IMR-90 (cell line): ENCODE data around the gene HTR3C. TPM values are rescaled to one million over a fixed set of nuclear protein-coding genes. Genes with fewer than 3 reads are reported as not detected.

Experiments
- ATAC-seq: fragments of 200-7000 bp; cut with Tn5 transposase; 2 replicates; pipeline ENCODE4 v1.9.1; 2020; ENCODE audit warnings: low read depth, mild to moderate bottlenecking, moderate library complexity
- BruUV-seq: library from RNA; stranded (reverse); fragments of 400-500 nt; replicated peaks from 2 replicates; lab custom pipeline; 2021; lab: Mats Ljungman, UMichigan
- CTCF ChIA-PET: fragments of 300-600 bp; formaldehyde crosslinking; extraction: SDS; loops from one replicate; lab custom pipeline; 2021; ENCODE audit warnings: antibody characterized with exemption; lab: Yijun Ruan, JAX
- POLR2A ChIA-PET: fragments of 300-600 bp; sonication (Branson Sonifier 250); formaldehyde crosslinking; loops from one replicate; lab custom pipeline; 2022; ENCODE audit warnings: antibody characterized with exemption; ENCODE audit not compliant: unreplicated experiment; lab: Charles Lee
- DNase-seq: peaks from one replicate; pipeline ENCODE4 v3.0.0; 2013
- H2AFZ ChIP-seq: replicated peaks from 2 replicates; pipeline ENCODE3; 2013; ENCODE audit warnings: low read length, mild to moderate bottlenecking; ENCODE audit not compliant: poor library complexity
- H2AK5ac ChIP-seq: 2 replicates; pipeline ENCODE4 v1.6.1; 2013; ENCODE audit warnings: low read depth, low read length, inconsistent platforms
- H2AK9ac ChIP-seq: replicated peaks from 2 replicates; pipeline ENCODE3; 2013; ENCODE audit warnings: mild to moderate bottlenecking, low read depth, low read length, moderate library complexity; ENCODE audit not compliant: poor library complexity
- H2BK120ac ChIP-seq: 2 replicates; pipeline ENCODE4 v1.6.1; 2013; ENCODE audit warnings: low read depth, low read length, inconsistent platforms
- H2BK15ac ChIP-seq: 3 replicates; pipeline ENCODE4 v1.6.1; 2013; ENCODE audit warnings: low read depth, low read length, inconsistent platforms
- H2BK20ac ChIP-seq: 2 replicates; pipeline ENCODE4 v1.6.1; 2013; ENCODE audit warnings: low read depth, mild to moderate bottlenecking, inconsistent platforms, low read length, moderate library complexity
- H2BK5ac ChIP-seq: 2 replicates; pipeline ENCODE4 v1.6.1; 2013; ENCODE audit warnings: mild to moderate bottlenecking, low read depth, low read length, inconsistent platforms; ENCODE audit not compliant: poor library complexity, severe bottlenecking
- H3K14ac ChIP-seq: replicated peaks from 2 replicates; pipeline ENCODE4 v1.6.1; 2013; ENCODE audit warnings: low read depth, low read length, inconsistent platforms
- H3K18ac ChIP-seq: 2 replicates; pipeline ENCODE4 v1.6.1; 2013; ENCODE audit warnings: low read depth, low read length, control low read depth
- H3K23ac ChIP-seq: 2 replicates; pipeline ENCODE4 v1.6.1; 2013; ENCODE audit warnings: low read depth, low read length, inconsistent platforms
- H3K27ac ChIP-seq: 2 replicates; pipeline ENCODE4 v1.5.1; 2013; ENCODE audit warnings: mild to moderate bottlenecking, control low read depth, low read length; ENCODE audit not compliant: insufficient read depth
- H3K27me3 ChIP-seq: 2 replicates; pipeline ENCODE4 v1.6.1; 2013; ENCODE audit warnings: low read length; ENCODE audit not compliant: control insufficient read depth, insufficient read depth
- H3K36me3 ChIP-seq: 2 replicates; pipeline ENCODE4 v1.6.1; 2013; ENCODE audit warnings: low read length, mixed read lengths; ENCODE audit not compliant: control insufficient read depth, insufficient read depth
- H3K4ac ChIP-seq: 2 replicates; pipeline ENCODE4 v1.6.1; 2013; ENCODE audit warnings: low read depth, low read length, inconsistent platforms
- H3K4me1 ChIP-seq: 2 replicates; pipeline ENCODE4 v1.6.1; 2013; ENCODE audit warnings: low read length, mixed read lengths; ENCODE audit not compliant: control insufficient read depth, insufficient read depth
- H3K4me2 ChIP-seq: 2 replicates; pipeline ENCODE4 v1.6.1; 2013; ENCODE audit warnings: low read depth, mild to moderate bottlenecking, control low read depth, low read length, moderate library complexity
- H3K4me3 ChIP-seq: 2 replicates; pipeline ENCODE4 v1.5.1; 2013; ENCODE audit warnings: low read depth, mild to moderate bottlenecking, control low read depth, low read length, moderate library complexity; ENCODE audit not compliant: insufficient read depth
- H3K56ac ChIP-seq: 2 replicates; pipeline ENCODE4 v1.6.1; 2013; ENCODE audit warnings: low read length, inconsistent platforms; ENCODE audit not compliant: insufficient read depth; ENCODE audit errors: extremely low read depth
- H3K79me1 ChIP-seq, 2 experiments: 2 replicates each; pipeline ENCODE4 v1.6.1; 2013; ENCODE audit warnings: low read length in 2 of 2, inconsistent platforms in 1 of 2, low read depth in 1 of 2
- H3K9ac ChIP-seq: 2 replicates; pipeline ENCODE4 v1.6.1; 2013; ENCODE audit warnings: low read depth, low read length, control low read depth
- H3K9me1 ChIP-seq: 2 replicates; pipeline ENCODE4 v1.6.1; 2013; ENCODE audit warnings: low read length, inconsistent platforms; ENCODE audit not compliant: insufficient read depth
- H3K9me3 ChIP-seq: 2 replicates; pipeline ENCODE4 v1.6.1; 2013; ENCODE audit warnings: low read length; ENCODE audit not compliant: control insufficient read depth, insufficient read depth
- H4K20me1 ChIP-seq: 2 replicates; pipeline ENCODE4 v1.6.1; 2013; ENCODE audit warnings: low read length, inconsistent platforms; ENCODE audit not compliant: insufficient read depth
- H4K5ac ChIP-seq: 2 replicates; pipeline ENCODE4 v1.6.1; 2013; ENCODE audit warnings: mild to moderate bottlenecking, low read depth, low read length, control low read depth
- H4K8ac ChIP-seq, 2 experiments: 2 replicates each; pipeline ENCODE4 v1.6.1; 2013; ENCODE audit warnings: low read depth in 2 of 2, low read length in 2 of 2, control low read depth in 1 of 2, inconsistent platforms in 1 of 2
- H4K91ac ChIP-seq: 2 replicates; pipeline ENCODE4 v1.6.1; 2013; ENCODE audit warnings: low read depth, low read length, inconsistent platforms; ENCODE audit not compliant: insufficient read depth
- BHLHE40 ChIP-seq: fragments of 150-350 bp; IDR thresholded peaks from 2 replicates; pipeline ENCODE4 v1.6.1; 2016; ENCODE audit warnings: mild to moderate bottlenecking, low read depth, low read length
- CEBPB ChIP-seq: IDR thresholded peaks from 2 replicates; pipeline ENCODE4 v1.6.1; 2012; ENCODE audit warnings: low read depth, low read length, improper control_type of control experiment
- CHD1 ChIP-seq: IDR thresholded peaks from 2 replicates; pipeline ENCODE4 v1.6.1; 2012; ENCODE audit warnings: low read depth, low read length, improper control_type of control experiment
- CTCF ChIP-seq: conservative IDR thresholded peaks from 2 replicates; pipeline ENCODE4 v1.5.1; 2012; ENCODE audit warnings: mild to moderate bottlenecking, low read depth, low read length, improper control_type of control experiment
- ELK1 ChIP-seq: fragments of 150-350 bp; IDR thresholded peaks from 2 replicates; pipeline ENCODE4 v1.6.1; 2016; ENCODE audit warnings: low read depth, mild to moderate bottlenecking, low read length, moderate library complexity, borderline replicate concordance
- FOS ChIP-seq: fragments of 150-350 bp; IDR thresholded peaks from 2 replicates; pipeline ENCODE4 v1.6.1; 2016; ENCODE audit warnings: low read depth, low read length
- MAZ ChIP-seq: IDR thresholded peaks from 2 replicates; pipeline ENCODE4 v1.6.1; 2012; ENCODE audit warnings: low read depth, mild to moderate bottlenecking, low read length, improper control_type of control experiment, moderate library complexity, borderline replicate concordance
- MXI1 ChIP-seq: IDR thresholded peaks from 2 replicates; pipeline ENCODE4 v1.6.1; 2012; ENCODE audit warnings: low read depth, mild to moderate bottlenecking, low read length, moderate library complexity, borderline replicate concordance
- NFE2L2 ChIP-seq: fragments of 150-350 bp; IDR thresholded peaks from 2 replicates; pipeline ENCODE4 v1.6.1; 2016; ENCODE audit warnings: low read depth, mild to moderate bottlenecking, low read length
- POLR2A ChIP-seq: IDR thresholded peaks from 2 replicates; pipeline ENCODE4 v1.6.1; 2012; ENCODE audit warnings: mild to moderate bottlenecking, low read depth, low read length
- RAD21 ChIP-seq: IDR thresholded peaks from 2 replicates; pipeline ENCODE4 v1.6.1; 2012; ENCODE audit warnings: low read length, improper control_type of control experiment
- RCOR1 ChIP-seq: IDR thresholded peaks from 2 replicates; pipeline ENCODE4 v1.6.1; 2012; ENCODE audit warnings: mild to moderate bottlenecking, low read length, improper control_type of control experiment; ENCODE audit not compliant: insufficient replicate concordance
- RFX5 ChIP-seq: IDR thresholded peaks from 2 replicates; pipeline ENCODE4 v1.8.0; 2012; ENCODE audit warnings: low read depth, mild to moderate bottlenecking, low read length, moderate library complexity
- WGBS, 2 experiments: methylation state at CpG; one replicate each; pipeline versions ENCODE4 v1.1.5 to v1.1.7; 2013; ENCODE audit warnings: missing lambda C conversion rate in 2 of 2; ENCODE audit not compliant: insufficient read length in 1 of 2; ENCODE audit errors: extremely low coverage in 2 of 2; 5-methylcytosine and 5-hydroxymethylcytosine counted together
- dilution Hi-C: fragments of 300-500 bp; cut with HindIII; formaldehyde crosslinking; loops from one replicate; pipeline ENCODE4 v1.14.3; 2018; ENCODE audit warnings: low sequenced_read_pairs; ENCODE audit not compliant: unreplicated experiment
- in situ Hi-C: fragments of 300-500 bp; cut with MboI; formaldehyde crosslinking; loops from 3 replicates; pipeline ENCODE4 v1.14.3; 2019; ENCODE audit warnings: low sequenced_read_pairs, inconsistent platforms, mixed read lengths
- intact Hi-C: fragments of 100-400 bp; cut with micrococcal nuclease; formaldehyde crosslinking; loops from 2 replicates; pipeline ENCODE4 v1.10.0; 2022
- polyA plus RNA-seq, 3 experiments: library from polyadenylated mRNA; depleted of rRNA; stranded (reverse); fragments of >200 nt; gene quantifications; 2 replicates each; pipeline ENCODE4 v1.2.3, GENCODE V29; 2012; ENCODE audit warnings: low replicate concordance in 1 of 3
- total RNA-seq: library from RNA; depleted of rRNA; stranded (reverse); fragments of >200 nt; gene quantifications from 2 replicates; pipeline ENCODE4 v1.2.3, GENCODE V29; 2012

The HTR3C gene
- total and polyA plus RNA-seq, 2 of the 4 experiments (the other 2 are of a cell fraction) = not detected

- H3K14ac ChIP-seq = no peak overlapping the region
- no peaks in the 10 kb centered on the region for H3K36me3 ChIP-seq
- H2BK5ac ChIP-seq = no peak overlapping the region
- H2BK120ac ChIP-seq = no peak overlapping the region
- H2AK5ac ChIP-seq = no peak overlapping the region
- dilution Hi-C loops (no loop called here), in situ Hi-C loops (no loop called here), intact Hi-C loops (no loop called here)
- H3K9me1 ChIP-seq = no peaks in the 10 kb centered on the region
- H3K23ac ChIP-seq = no peak overlapping the region
- no peak overlapping the region for H4K91ac ChIP-seq
- H3K4ac ChIP-seq = no peak overlapping the region
- no peak for ATAC-seq
- H4K20me1 ChIP-seq = no peaks in the 10 kb centered on the region
- H3K4me1 ChIP-seq = no peaks in the 10 kb centered on the region
- H4K5ac ChIP-seq = no peak overlapping the region
- no peak overlapping the region for H2BK15ac ChIP-seq
- no TSS peak for BruUV-seq
- H2BK20ac ChIP-seq = no peak overlapping the region
- TF ChIP-seq FOS = no peak
- no peak for TF ChIP-seq POLR2A
- no peak for TF ChIP-seq RAD21
- no peak for TF ChIP-seq MXI1
- TF ChIP-seq CHD1 = no peak
- TF ChIP-seq RFX5 = no peak
- TF ChIP-seq CTCF = no peak
- no peak for TF ChIP-seq RCOR1
- TF ChIP-seq CEBPB = no peak
- no peak for TF ChIP-seq ELK1
- no peak for TF ChIP-seq MAZ
- no peak for TF ChIP-seq BHLHE40
- TF ChIP-seq NFE2L2 = no peak
- no peak overlapping the region for H3K4me2 ChIP-seq
- H3K27ac ChIP-seq = no peak overlapping the region
- H3K56ac ChIP-seq = no peak overlapping the region
- ChIA-PET POLR2A (no interaction called here), CTCF (no interaction called here)
- H3K27me3 ChIP-seq = peaks cover 11% of the 10 kb centered on the region
- no peak overlapping the region for H4K8ac ChIP-seq
- H3K4me3 ChIP-seq = no peak overlapping the region
- H2AK9ac ChIP-seq = no peak overlapping the region
- no CpG with 5 or more reads among the region's 7 CpGs for WGBS, 2 experiments
- H3K79me1 ChIP-seq = no peaks in the 10 kb centered on the region
- DNase-seq = no peak
- H3K18ac ChIP-seq = no peak overlapping the region
- no peak overlapping the region for H3K9ac ChIP-seq
- no peaks in the 10 kb centered on the region for H3K9me3 ChIP-seq
- H2AFZ ChIP-seq = no peak overlapping the region
These were observed 30.5 kb upstream of the HTR3C start for GRCh38 chr3:184022323-184022722.
